GM12878 (cell line): ENCODE results near the gene DUSP22. TPM values are rescaled to one million over a fixed set of nuclear protein-coding genes. Genes with fewer than 3 reads are reported as not detected.

ENCODE experiments used
- ATAC-seq: fragments of 200-7000 bp; cut with Tn5 transposase; 3 replicates; pipeline ENCODE4 v1.9.1; 2020; ENCODE audit warnings: mild to moderate bottlenecking, moderate library complexity
- BruUV-seq: library from RNA; stranded (reverse); fragments of 400-500 nt; replicated peaks from 2 replicates; lab custom pipeline; 2021; lab: Mats Ljungman, UMichigan
- CTCF ChIA-PET: fragments of 300-600 bp; sonication (Branson Sonifier 250); formaldehyde crosslinking; extraction: SDS; loops from one replicate; lab custom pipeline; 2021; ENCODE audit warnings: inconsistent platforms; lab: Yijun Ruan, JAX
- POLR2A ChIA-PET: fragments of 350-600 bp; formaldehyde crosslinking; extraction: SDS; loops from one replicate; lab custom pipeline; 2021; ENCODE audit warnings: inconsistent platforms; lab: Charles Lee
- RAD21 ChIA-PET: fragments of 300-600 bp; sonication (Branson Sonifier 250); formaldehyde crosslinking; loops from one replicate; lab custom pipeline; 2023; ENCODE audit warnings: antibody characterized with exemption; ENCODE audit not compliant: unreplicated experiment; lab: Charles Lee
- SMC1A ChIA-PET: fragments of 300-600 bp; sonication (Branson Sonifier 250); formaldehyde crosslinking; loops from one replicate; lab custom pipeline; 2023; ENCODE audit not compliant: unreplicated experiment, uncharacterized antibody; lab: Charles Lee
- DNase-seq: peaks from one replicate; pipeline ENCODE4 v3.0.0-alpha.2; 2011; ENCODE audit warnings: low read depth, low spot score
- FAIRE-seq: peaks from 3 replicates; lab custom pipeline; 2011; peaks lifted over from hg19 to GRCh38; lab: Jason Lieb, UNC
- H2AFZ ChIP-seq: 2 replicates; pipeline ENCODE4 v1.6.0; 2011; ENCODE audit warnings: low read depth, low read length, control low read depth; ENCODE audit not compliant: control insufficient read depth
- H3K27ac ChIP-seq: 2 replicates; pipeline ENCODE4 v1.5.1; 2011; ENCODE audit warnings: control low read depth; ENCODE audit not compliant: control insufficient read depth, insufficient read depth
- H3K27me3 ChIP-seq, 2 experiments: replicated peaks in 1 of 2; 2 replicates each; pipeline versions ENCODE4 v1.6.0 to v1.6.1; 2011; ENCODE audit warnings: low read length in 1 of 2; ENCODE audit not compliant: control insufficient read depth in 2 of 2, insufficient read depth in 2 of 2
- H3K36me3 ChIP-seq, 2 experiments: 2 replicates each; pipeline ENCODE4 v1.5.1; 2011; ENCODE audit warnings: low read length in 1 of 2; ENCODE audit not compliant: control insufficient read depth in 2 of 2, insufficient read depth in 2 of 2
- H3K4me1 ChIP-seq: 2 replicates; pipeline ENCODE4 v1.6.1; 2011; ENCODE audit warnings: mild to moderate bottlenecking, low read length, moderate library complexity, mixed read lengths; ENCODE audit not compliant: control insufficient read depth, insufficient read depth
- H3K4me2 ChIP-seq: 2 replicates; pipeline ENCODE4 v1.6.0; 2011; ENCODE audit warnings: control low read depth; ENCODE audit not compliant: control insufficient read depth, insufficient read depth
- H3K4me3 ChIP-seq: fragments of 200-600 bp; sonication (generic); 2 replicates; pipeline ENCODE4 v1.5.1; 2016
- H3K79me2 ChIP-seq: 2 replicates; pipeline ENCODE4 v1.6.0; 2011; ENCODE audit warnings: low read length; ENCODE audit not compliant: control insufficient read depth, insufficient read depth
- H3K9ac ChIP-seq: 2 replicates; pipeline ENCODE4 v1.8.0; 2011; ENCODE audit warnings: low read length, control low read depth, mixed read lengths; ENCODE audit not compliant: control insufficient read depth, insufficient read depth
- H3K9me3 ChIP-seq: replicated peaks from 3 replicates; pipeline ENCODE4 v1.5.1; 2011; ENCODE audit warnings: mild to moderate bottlenecking, low read length; ENCODE audit not compliant: control insufficient read depth, insufficient read depth
- H4K20me1 ChIP-seq: 2 replicates; pipeline ENCODE4 v1.6.0; 2011; ENCODE audit not compliant: control insufficient read depth, insufficient read depth
- DPF2 ChIP-seq: fragments of 450-650 bp; IDR thresholded peaks from 2 replicates; pipeline ENCODE4 v1.6.1; 2017; ENCODE audit warnings: mild to moderate bottlenecking
- ESRRA ChIP-seq: IDR thresholded peaks from 2 replicates; pipeline ENCODE4 v1.6.1; 2012; ENCODE audit warnings: mild to moderate bottlenecking, low read length, improper control_type of control experiment
- ETV6 ChIP-seq, 2 experiments: fragments of 450-650 bp in 1 of 2; IDR thresholded peaks in 1 of 2; conservative IDR thresholded peaks in 1 of 2; 2 replicates each; pipeline ENCODE4 v1.6.1; 2014; ENCODE audit warnings: antibody characterized with exemption in 1 of 2, borderline replicate concordance in 1 of 2, low read depth in 1 of 2, mild to moderate bottlenecking in 1 of 2, moderate library complexity in 1 of 2
- FOXK2 ChIP-seq: fragments of 450-650 bp; IDR thresholded peaks from 2 replicates; pipeline ENCODE4 v1.6.1; 2017; ENCODE audit warnings: mild to moderate bottlenecking, moderate library complexity
- HCFC1 ChIP-seq: fragments of 150-350 bp; IDR thresholded peaks from 2 replicates; pipeline ENCODE4 v1.6.1; 2014; ENCODE audit warnings: low read length
- IKZF1 ChIP-seq: fragments of 450-650 bp; conservative IDR thresholded peaks from 2 replicates; pipeline ENCODE4 v1.6.1; 2017; ENCODE audit warnings: antibody characterized with exemption, mild to moderate bottlenecking
- IKZF2 ChIP-seq, 2 experiments: fragments of 450-650 bp; IDR thresholded peaks; 2 replicates each; pipeline ENCODE4 v1.6.1; 2017; ENCODE audit warnings: mild to moderate bottlenecking in 2 of 2, moderate library complexity in 2 of 2
- JUNB ChIP-seq: IDR thresholded peaks from 2 replicates; pipeline ENCODE4 v1.6.1; 2016; ENCODE audit warnings: antibody characterized with exemption, mild to moderate bottlenecking
- KAT2A ChIP-seq: conservative IDR thresholded peaks from 2 replicates; pipeline ENCODE4 v1.6.1; 2011; ENCODE audit warnings: low read depth, low read length; ENCODE audit not compliant: control insufficient read depth
- MYB ChIP-seq: fragments of 150-350 bp; IDR thresholded peaks from 2 replicates; pipeline ENCODE4 v1.6.1; 2014; ENCODE audit warnings: mild to moderate bottlenecking, low read depth, low read length, borderline replicate concordance
- NFXL1 ChIP-seq: fragments of 450-650 bp; IDR thresholded peaks from 2 replicates; pipeline ENCODE4 v1.6.1; 2017; ENCODE audit warnings: antibody characterized with exemption, mild to moderate bottlenecking, borderline replicate concordance
- NRF1 ChIP-seq: conservative IDR thresholded peaks from 2 replicates; pipeline ENCODE4 v1.6.1; 2011; ENCODE audit warnings: mild to moderate bottlenecking, low read depth, low read length, improper control_type of control experiment
- PML ChIP-seq: IDR thresholded peaks from 2 replicates; pipeline ENCODE4 v1.6.1; 2012; ENCODE audit warnings: low read length, inconsistent platforms
- RB1 ChIP-seq: fragments of 450-650 bp; formaldehyde crosslinking; IDR thresholded peaks from 2 replicates; pipeline ENCODE4 v1.6.1; 2017; ENCODE audit warnings: mild to moderate bottlenecking, borderline replicate concordance
- RCOR1 ChIP-seq: conservative IDR thresholded peaks from 2 replicates; pipeline ENCODE4 v1.6.1; 2012; ENCODE audit warnings: low read depth, low read length, improper control_type of control experiment
- RELA ChIP-seq: fragments of 450-650 bp; IDR thresholded peaks from 2 replicates; pipeline ENCODE4 v1.8.0; 2014; ENCODE audit warnings: borderline replicate concordance; ENCODE audit not compliant: partially characterized antibody
- WRNIP1 ChIP-seq: IDR thresholded peaks from 2 replicates; pipeline ENCODE4 v1.6.1; 2011; ENCODE audit warnings: low read depth, low read length, improper control_type of control experiment, borderline replicate concordance
- WGBS: methylation state at CpG from one replicate; pipeline ENCODE4 v1.1.6; 2016; ENCODE audit warnings: low lambda C conversion rate; ENCODE audit not compliant: insufficient replicate concordance, insufficient coverage; ENCODE audit errors: missing lambda C conversion rate; 5-methylcytosine and 5-hydroxymethylcytosine counted together
- in situ Hi-C: fragments of 300-500 bp; cut with MboI; formaldehyde crosslinking; loops from 9 replicates; pipeline ENCODE4 v1.14.3; 2018; ENCODE audit warnings: mixed read lengths
- intact Hi-C: fragments of 100-400 bp; cut with micrococcal nuclease; formaldehyde crosslinking; loops from one replicate; pipeline ENCODE4 v1.14.2; 2022; ENCODE audit not compliant: unreplicated experiment
- polyA plus RNA-seq, 11 experiments: library from polyadenylated mRNA; depleted of rRNA in 4 of 11; unstranded in 6 of 11; stranded (reverse) in 5 of 11; fragments of >200 nt; fragmentation: Nextera tagmentation in 4 of 11; fragmentation: Illumina TruSeq in 1 of 11; extraction: Ambion mirVana in 4 of 11; extraction: Trizol in 1 of 11; gene quantifications; 1 replicate in 1 of 11; 2 replicates in 10 of 11; pipeline versions ENCODE4 v1.2.1 to v1.2.3, GENCODE V29; 2011 to 2016; ENCODE audit warnings: inconsistent platforms in 2 of 11, missing spikeins in 2 of 11, low read depth in 1 of 11
- total RNA-seq, 4 experiments: library from RNA; depleted of rRNA in 3 of 4; stranded (reverse); fragments of >200 nt in 3 of 4; fragmentation: Illumina TruSeq in 1 of 4; extraction: Trizol in 1 of 4; gene quantifications; 2 replicates each; pipeline versions ENCODE4 v1.2.1 to v1.2.3, GENCODE V29; 2013 to 2021
- TF ChIP-seq, protein P1 (sequence below): fragments of 450-650 bp; IDR thresholded peaks from 2 replicates; pipeline ENCODE4 v1.6.1; 2017; ENCODE audit warnings: mild to moderate bottlenecking
- TF ChIP-seq, protein P2 (sequence below), 3 experiments: IDR thresholded peaks in 2 of 3; conservative IDR thresholded peaks in 1 of 3; 2 replicates each; pipeline ENCODE4 v1.5.1; 2011; ENCODE audit warnings: low read depth in 3 of 3, low read length in 3 of 3, mild to moderate bottlenecking in 3 of 3, control low read depth in 2 of 3, moderate library complexity in 2 of 3, inconsistent platforms in 1 of 3, mixed read lengths in 1 of 3; ENCODE audit not compliant: control insufficient read depth in 2 of 3, insufficient read depth in 1 of 3; ENCODE audit errors: extremely low read depth in 1 of 3
- TF ChIP-seq, protein P3 (sequence below): IDR thresholded peaks from 2 replicates; pipeline ENCODE4 v1.6.1; 2011; ENCODE audit warnings: borderline replicate concordance, low read depth, mild to moderate bottlenecking, moderate library complexity, low read length; ENCODE audit not compliant: insufficient read depth, poor library complexity, severe bottlenecking

The DUSP22 gene
- total and polyA plus RNA-seq, 10 of the 15 experiments (the other 5 are each of a cell fraction or from before 2014, with no cell fraction given): 78.9 to 156 (median 107) TPM

DNA sequence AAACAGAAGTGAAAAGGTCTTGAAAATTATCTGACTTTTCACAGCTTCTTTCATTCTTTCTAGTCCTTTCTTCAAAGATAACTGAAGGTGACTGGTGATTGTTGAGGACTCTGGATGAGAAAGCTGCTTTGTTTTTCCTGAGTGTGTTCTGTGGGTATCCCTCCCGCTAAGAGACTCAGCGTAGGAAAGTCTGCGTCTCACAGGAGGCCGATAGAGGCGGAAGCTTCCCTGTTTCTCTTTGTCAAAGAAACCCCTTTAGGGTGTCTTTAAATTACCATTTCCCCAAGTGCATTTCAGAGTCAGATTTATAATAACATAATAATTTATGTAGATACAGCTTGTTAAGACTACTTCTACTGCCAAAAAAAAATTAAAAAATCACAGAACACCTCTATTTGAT, 68.1 kb downstream of the DUSP22 start:
- RAD21 ChIA-PET: interaction anchor here (0.7 to 8.0 kb wide), 10 partner anchors 10 to 170 kb away, joined by 3 to 73 read pairs (median 8); no protein-coding TSS in a partner anchor
- whole genome bisulfite sequencing: 81% methylated on average over 5 of the region's 5 CpGs
- no peak for FAIRE-seq
- Histone ChIP-seq H3K4me1 (peaks cover 54% of the 10 kb centered on the region), H3K27me3 (no peaks in the 10 kb centered on the region), H3K9me3 (no peaks in the 10 kb centered on the region; the same call in 2 of the 3 replicates), H3K27ac (no peak overlapping the region; the same call in 1 of the 2 replicates), H2AFZ (no peak overlapping the region), H4K20me1 (no peaks in the 10 kb centered on the region), H3K9ac (no peak overlapping the region), H3K36me3 (no peaks in the 10 kb centered on the region; a peak in 1 of 4 replicates), H3K79me2 (no peaks in the 10 kb centered on the region), H3K4me2 (no peak overlapping the region), H3K4me3 (no peak overlapping the region)
- SMC1A ChIA-PET: interaction anchor here (0.7 to 9.6 kb wide), 15 partner anchors 9 to 133 kb away, joined by 3 to 230 read pairs (median 4); no protein-coding TSS in a partner anchor
- CTCF ChIA-PET: interaction anchor here (0.7 to 4.8 kb wide), 13 partner anchors 9 to 171 kb away, joined by 3 to 34 read pairs (median 4); no protein-coding TSS in a partner anchor
- no peak for DNase-seq
- in situ Hi-C loops (no loop called here), intact Hi-C loops (no loop called here)
- TF ChIP-seq, protein P1, sequence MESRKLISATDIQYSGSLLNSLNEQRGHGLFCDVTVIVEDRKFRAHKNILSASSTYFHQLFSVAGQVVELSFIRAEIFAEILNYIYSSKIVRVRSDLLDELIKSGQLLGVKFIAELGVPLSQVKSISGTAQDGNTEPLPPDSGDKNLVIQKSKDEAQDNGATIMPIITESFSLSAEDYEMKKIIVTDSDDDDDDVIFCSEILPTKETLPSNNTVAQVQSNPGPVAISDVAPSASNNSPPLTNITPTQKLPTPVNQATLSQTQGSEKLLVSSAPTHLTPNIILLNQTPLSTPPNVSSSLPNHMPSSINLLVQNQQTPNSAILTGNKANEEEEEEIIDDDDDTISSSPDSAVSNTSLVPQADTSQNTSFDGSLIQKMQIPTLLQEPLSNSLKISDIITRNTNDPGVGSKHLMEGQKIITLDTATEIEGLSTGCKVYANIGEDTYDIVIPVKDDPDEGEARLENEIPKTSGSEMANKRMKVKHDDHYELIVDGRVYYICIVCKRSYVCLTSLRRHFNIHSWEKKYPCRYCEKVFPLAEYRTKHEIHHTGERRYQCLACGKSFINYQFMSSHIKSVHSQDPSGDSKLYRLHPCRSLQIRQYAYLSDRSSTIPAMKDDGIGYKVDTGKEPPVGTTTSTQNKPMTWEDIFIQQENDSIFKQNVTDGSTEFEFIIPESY: no peak
- TF ChIP-seq NFXL1 (no peak), RCOR1 (no peak), ETV6 (conservative IDR thresholded peaks at IDR 0.05 in 1 of 2, IDR thresholded peaks at IDR 0.05 in 1 of 2; ENCODE audit: borderline replicate concordance in 1 of 2, low read depth in 1 of 2) (no peak), JUNB (no peak), PML (no peak), RB1 (no peak), IKZF1 (no peak), NRF1 (no peak), DPF2 (no peak), MYB (no peak), RELA (no peak), WRNIP1 (no peak), ESRRA (no peak), KAT2A (no peak), IKZF2 (IDR thresholded peaks at IDR 0.05) (no peak), FOXK2 (no peak), HCFC1 (no peak)
- TF ChIP-seq, protein P2, sequence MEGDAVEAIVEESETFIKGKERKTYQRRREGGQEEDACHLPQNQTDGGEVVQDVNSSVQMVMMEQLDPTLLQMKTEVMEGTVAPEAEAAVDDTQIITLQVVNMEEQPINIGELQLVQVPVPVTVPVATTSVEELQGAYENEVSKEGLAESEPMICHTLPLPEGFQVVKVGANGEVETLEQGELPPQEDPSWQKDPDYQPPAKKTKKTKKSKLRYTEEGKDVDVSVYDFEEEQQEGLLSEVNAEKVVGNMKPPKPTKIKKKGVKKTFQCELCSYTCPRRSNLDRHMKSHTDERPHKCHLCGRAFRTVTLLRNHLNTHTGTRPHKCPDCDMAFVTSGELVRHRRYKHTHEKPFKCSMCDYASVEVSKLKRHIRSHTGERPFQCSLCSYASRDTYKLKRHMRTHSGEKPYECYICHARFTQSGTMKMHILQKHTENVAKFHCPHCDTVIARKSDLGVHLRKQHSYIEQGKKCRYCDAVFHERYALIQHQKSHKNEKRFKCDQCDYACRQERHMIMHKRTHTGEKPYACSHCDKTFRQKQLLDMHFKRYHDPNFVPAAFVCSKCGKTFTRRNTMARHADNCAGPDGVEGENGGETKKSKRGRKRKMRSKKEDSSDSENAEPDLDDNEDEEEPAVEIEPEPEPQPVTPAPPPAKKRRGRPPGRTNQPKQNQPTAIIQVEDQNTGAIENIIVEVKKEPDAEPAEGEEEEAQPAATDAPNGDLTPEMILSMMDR (IDR thresholded peaks at IDR 0.05 in 2 of 3, conservative IDR thresholded peaks at IDR 0.05 in 1 of 3; ENCODE audit: control insufficient read depth in 2 of 3, extremely low read depth in 1 of 3, insufficient read depth in 1 of 3, low read depth in 3 of 3, low read length in 3 of 3): no peak
- TF ChIP-seq, protein P3, sequence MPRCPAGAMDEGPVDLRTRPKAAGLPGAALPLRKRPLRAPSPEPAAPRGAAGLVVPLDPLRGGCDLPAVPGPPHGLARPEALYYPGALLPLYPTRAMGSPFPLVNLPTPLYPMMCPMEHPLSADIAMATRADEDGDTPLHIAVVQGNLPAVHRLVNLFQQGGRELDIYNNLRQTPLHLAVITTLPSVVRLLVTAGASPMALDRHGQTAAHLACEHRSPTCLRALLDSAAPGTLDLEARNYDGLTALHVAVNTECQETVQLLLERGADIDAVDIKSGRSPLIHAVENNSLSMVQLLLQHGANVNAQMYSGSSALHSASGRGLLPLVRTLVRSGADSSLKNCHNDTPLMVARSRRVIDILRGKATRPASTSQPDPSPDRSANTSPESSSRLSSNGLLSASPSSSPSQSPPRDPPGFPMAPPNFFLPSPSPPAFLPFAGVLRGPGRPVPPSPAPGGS: no peak
- POLR2A ChIA-PET: interaction anchor here (0.7 to 2.0 kb wide), 7 partner anchors 8 to 37 kb away, joined by 3 to 10 read pairs (median 3); partner anchors contain the start of gene IRF4
- ATAC-seq: no peak
- BruUV-seq: no TSS peak
